ENCODE data around the gene GOLT1B. TPM values are rescaled to one million over a fixed set of nuclear protein-coding genes. Genes with fewer than 3 reads are reported as not detected.

GOLT1B gene
- total RNA-seq, 1 donor from 2014 or later, result 26.5 TPM

- Histone ChIP-seq H3K27ac (no peak overlapping the region), H3K4me1 (no peaks in the 10 kb centered on the region), H3K27me3 (ENCODE audit: low read depth) (no peaks in the 10 kb centered on the region), H3K36me3 (no peaks in the 10 kb centered on the region), H3K9me3 (no peaks in the 10 kb centered on the region), H3K4me3 (no peak overlapping the region)
- ATAC-seq (no peak), DNase-seq (no peak)
- intact Hi-C loops (cut with DNase I), result no loop called here
- TF ChIP-seq CTCF (IDR thresholded peaks at IDR 0.05), result no peak
Measured at GRCh38 chr12:21562859-21563258, 61.3 kb downstream of the GOLT1B start.

DNA sequence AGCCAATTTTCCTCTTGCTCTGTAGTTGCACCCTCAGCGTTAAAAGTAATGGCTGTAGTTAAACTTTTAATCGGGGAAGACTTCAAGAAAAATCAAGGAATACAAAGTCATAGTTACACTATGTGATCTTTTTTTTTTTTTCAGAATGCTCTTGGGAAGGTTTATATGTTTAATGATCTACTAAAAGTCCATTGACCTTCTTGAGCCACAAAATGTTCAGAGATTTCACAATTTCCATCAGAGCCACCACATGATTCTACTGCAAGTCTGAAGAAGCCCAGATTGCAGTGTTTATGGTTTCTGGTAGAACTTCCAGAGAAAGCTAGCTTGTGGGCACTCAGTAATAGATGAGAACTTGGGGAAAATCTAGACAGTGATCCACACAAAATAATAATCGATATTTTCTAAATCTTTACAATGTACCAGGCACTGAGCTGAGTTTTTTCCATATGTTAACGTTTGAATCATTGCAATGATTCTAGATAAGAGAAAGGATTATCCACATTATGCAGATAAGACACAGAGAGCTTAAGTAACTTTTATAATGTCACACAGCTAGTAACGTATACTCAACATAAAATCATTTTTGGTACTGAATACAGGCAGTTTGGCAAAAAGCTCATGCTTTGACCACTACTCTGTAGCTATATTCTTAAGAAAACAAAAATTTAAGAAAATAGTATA, 64.8 kb downstream of the GOLT1B start:
- Histone ChIP-seq H3K4me1 (no peaks in the 10 kb centered on the region), H3K36me3 (no peaks in the 10 kb centered on the region), H3K4me3 (no peak overlapping the region), H3K27me3 (ENCODE audit: low read depth) (no peaks in the 10 kb centered on the region), H3K9me3 (no peaks in the 10 kb centered on the region), H3K27ac (no peak overlapping the region)
- intact Hi-C loops (cut with DNase I), result no loop called here
- TF ChIP-seq CTCF (IDR thresholded peaks at IDR 0.05), result no peak
- ATAC-seq (no peak), DNase-seq (no peak)

DNA sequence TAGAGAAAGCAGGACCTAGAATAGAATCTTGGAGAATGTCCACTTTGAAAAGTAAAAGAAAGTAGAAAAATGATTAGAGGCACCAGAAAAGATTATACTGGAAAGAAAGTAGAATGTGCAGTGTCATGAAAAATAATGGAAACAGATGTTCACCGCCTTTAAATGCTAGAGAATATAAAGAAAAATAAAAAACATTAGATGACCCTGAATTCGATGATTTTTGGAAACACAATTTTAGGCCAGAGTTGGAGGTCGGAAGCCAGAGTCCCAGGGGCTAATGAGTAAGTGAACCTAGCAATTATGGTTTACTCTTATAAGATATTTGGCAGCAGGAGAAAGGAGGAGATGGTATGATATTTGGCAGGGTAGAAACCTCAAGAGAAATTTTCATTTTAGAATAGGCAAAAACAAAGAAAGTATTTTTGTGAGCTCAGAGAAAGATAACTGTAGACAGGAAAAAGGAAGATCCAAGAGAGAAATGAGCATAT, 65.4 kb downstream of the GOLT1B start:
- intact Hi-C loops (cut with DNase I), result no loop called here

More for the DNA sequence above, 65.4 kb downstream of the GOLT1B start:
- Histone ChIP-seq H3K27ac (no peak overlapping the region), H3K36me3 (no peaks in the 10 kb centered on the region), H3K4me1 (no peaks in the 10 kb centered on the region), H3K4me3 (no peak overlapping the region), H3K27me3 (ENCODE audit: low read depth) (no peaks in the 10 kb centered on the region), H3K9me3 (no peaks in the 10 kb centered on the region)
- no peak for TF ChIP-seq CTCF (IDR thresholded peaks at IDR 0.05)
- DNase-seq, result no peak
- no peak for ATAC-seq

Other genes starting within 250 kb of the GOLT1B start
- gene SLCO1A2, start 166.9 kb upstream of the GOLT1B start, total RNA-seq, result 3.5 TPM
- gene IAPP, start 128.9 kb upstream of the GOLT1B start, total RNA-seq, result not detected
- 24.6 TPM for gene PYROXD1, start 64.1 kb upstream of the GOLT1B start, total RNA-seq
- gene RECQL, start 154 bp upstream of the GOLT1B start, total RNA-seq, result 30.0 TPM
- gene SPX, start 24.5 kb downstream of the GOLT1B start, total RNA-seq, result 0.59 TPM
- not detected for gene GYS2, start 103.1 kb downstream of the GOLT1B start, total RNA-seq
- 382 TPM for gene LDHB, start 156.1 kb downstream of the GOLT1B start, total RNA-seq

All from lower lobe of right lung (tissue), 2 donors.